Cardiac ventricle fibroblast (primary cell): ENCODE results near the gene ACCSL. TPM values are rescaled to one million over a fixed set of nuclear protein-coding genes. Genes with fewer than 3 reads are reported as not detected.

ENCODE experiments used
- total RNA-seq: library from RNA; depleted of rRNA; stranded (reverse); fragments of >200 nt; gene quantifications from 2 replicates; pipeline ENCODE4 v1.2.3, GENCODE V29; 2015

Gene ACCSL
- not detected in 2 replicates for total RNA-seq

DNA sequence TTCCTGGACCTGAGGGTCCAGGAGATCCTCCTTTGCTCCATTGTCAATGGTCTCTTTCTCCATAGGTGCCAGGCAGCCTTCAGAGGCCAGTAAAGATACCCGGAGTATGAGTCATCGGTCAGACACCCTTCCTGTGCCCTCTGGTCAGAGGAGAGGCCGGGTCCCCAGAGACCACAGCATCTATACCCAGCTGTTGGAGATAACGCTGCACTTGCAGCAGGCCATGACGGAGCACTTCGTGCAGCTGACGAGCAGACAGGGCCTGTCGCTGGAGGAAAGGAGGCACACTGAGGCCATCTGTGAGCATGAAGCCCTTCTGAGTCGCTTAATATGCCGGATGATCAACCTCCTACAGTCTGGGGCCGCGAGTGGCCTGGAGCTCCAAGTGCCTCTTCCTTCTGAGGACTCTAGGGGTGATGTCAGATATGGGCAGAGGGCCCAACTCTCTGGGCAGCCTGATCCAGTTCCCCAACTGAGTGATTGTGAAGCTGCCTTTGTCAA is at the start of gene ACCSL:
TSS of gene ACCSL (plus strand) at position 51 of the 501 bp plus-strand sequence. CDS start at position 107, 56 bp downstream.

GRCh38 chr11:44065841-44066731 is 18.3 kb downstream of the ACCSL start, which contains the start of gene ACCS:
Gene ACCS (plus strand): TSS chr11:44066270. CDS start chr11:44067628, 1,358 bp downstream.

DNA sequence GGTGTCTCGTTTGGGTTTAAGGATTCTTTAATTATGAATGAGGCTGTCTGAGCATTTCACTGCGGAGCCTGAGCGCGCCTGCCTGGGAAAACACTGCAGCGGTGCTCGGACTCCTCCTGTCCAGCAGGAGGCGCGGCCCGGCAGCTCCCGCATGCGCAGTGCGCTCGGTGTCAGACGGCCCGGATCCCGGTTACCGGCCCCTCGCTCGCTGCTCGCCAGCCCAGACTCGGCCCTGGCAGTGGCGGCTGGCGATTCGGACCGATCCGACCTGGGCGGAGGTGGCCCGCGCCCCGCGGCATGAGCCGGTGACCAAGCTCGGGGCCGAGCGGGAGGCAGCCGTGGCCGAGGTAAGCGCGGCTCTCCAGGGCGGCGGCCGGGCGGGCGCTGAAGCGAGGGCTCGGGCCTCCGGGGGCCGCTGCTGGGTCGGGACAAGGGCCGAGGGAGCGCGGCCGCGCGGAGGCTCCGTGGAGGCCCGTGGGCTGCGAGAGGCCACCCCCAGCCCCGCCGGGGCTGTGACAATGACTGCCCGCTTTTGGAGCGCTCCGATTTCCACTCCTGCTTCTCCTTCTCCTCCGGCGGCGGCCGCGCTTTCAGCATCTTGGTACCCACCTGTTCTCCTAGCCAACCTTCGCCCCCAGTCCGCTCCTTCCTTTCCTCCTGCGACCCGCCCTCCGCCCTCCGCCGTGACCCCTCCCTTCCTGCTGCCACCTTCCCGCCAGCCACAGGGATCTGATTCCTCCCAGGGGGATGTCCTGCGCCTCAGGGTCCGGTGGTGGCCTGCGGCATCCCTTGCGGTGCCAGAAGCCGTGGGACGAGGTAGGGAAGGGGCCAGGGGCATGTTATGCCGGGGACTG is 48.0 kb downstream of the ACCSL start, which contains the start of gene EXT2:
TSS of gene EXT2 (plus strand) at position 173 of the 854 bp plus-strand sequence. CDS start 12,035 bp downstream, outside the sequence.

Other genes starting within 250 kb of the ACCSL start
- 24.4 and 31.1 TPM in 2 replicates for gene ALKBH3, start 167.2 kb upstream of the ACCSL start, total RNA-seq
- gene C11orf96, start 105.3 kb upstream of the ACCSL start, total RNA-seq = 13.5 and 13.7 TPM in 2 replicates
- 7.9 and 18.2 TPM in 2 replicates for gene ACCS, start 18.3 kb downstream of the ACCSL start, total RNA-seq
- 67.8 and 71.8 TPM in 2 replicates for gene EXT2, start 47.7 kb downstream of the ACCSL start, total RNA-seq